Ascending aorta (tissue), 2 donors: ENCODE results near the gene SIPA1. TPM values are rescaled to one million over a fixed set of nuclear protein-coding genes. Genes with fewer than 3 reads are reported as not detected.

Source experiments
- DNase-seq, 2 donors: peaks; one replicate each; pipeline ENCODE4 v3.0.0-alpha.2; 2019; ENCODE audit warnings: low spot score in 2 of 2
- H3K27ac ChIP-seq, 2 donors: fragments of 200-600 bp; sonication (generic); one replicate each; pipeline ENCODE4 v1.5.1; 2016 to 2017; ENCODE audit warnings: mild to moderate bottlenecking in 1 of 2
- H3K27me3 ChIP-seq: fragments of 200-600 bp; sonication (generic); one replicate; pipeline ENCODE4 v1.5.1; 2017
- H3K36me3 ChIP-seq, 2 donors: fragments of 200-600 bp; sonication (generic); one replicate each; pipeline ENCODE4 v1.5.1; 2016
- H3K4me1 ChIP-seq, 2 donors: fragments of 200-600 bp; sonication (generic); one replicate each; pipeline ENCODE4 v1.5.1; 2016 to 2017; ENCODE audit warnings: mild to moderate bottlenecking in 1 of 2
- H3K4me3 ChIP-seq, 2 donors: fragments of 200-600 bp; sonication (generic); one replicate each; pipeline ENCODE4 v1.5.1; 2016 to 2017; ENCODE audit warnings: mild to moderate bottlenecking in 1 of 2
- H3K9me3 ChIP-seq, 2 donors: fragments of 200-600 bp; sonication (generic); one replicate each; pipeline ENCODE4 v1.5.1; 2016
- CTCF ChIP-seq, 3 experiments: fragments of 200-600 bp in 2 of 3; fragments of 450-650 bp in 1 of 3; sonication (generic) in 2 of 3; IDR thresholded peaks; one replicate each; pipeline ENCODE4 v1.5.1; 2016 to 2019; ENCODE audit warnings: antibody characterized with exemption in 3 of 3, mild to moderate bottlenecking in 1 of 3, moderate library complexity in 1 of 3
- intact Hi-C: fragments of 100-400 bp; cut with DNase I; formaldehyde crosslinking; loops from one replicate; pipeline ENCODE4 v1.15.1; 2023
- total RNA-seq: library from RNA; depleted of rRNA; stranded (reverse); fragments of >200 nt; gene quantifications from one replicate; pipeline ENCODE4 v1.1.0, GENCODE V29; 2016

SIPA1 gene
- total RNA-seq, 1 donor from 2014 or later: 145 TPM

- peak; percentile 100 for DNase-seq
- Histone ChIP-seq H3K36me3 (peaks cover 35 to 38% of the 10 kb centered on the region in 2 donors), H3K4me3 (peak within 1 kb of the TSS; percentile 95 to 99), H3K27ac (peak within 1 kb of the TSS; percentile 90 to 95), H3K9me3 (no peaks in the 10 kb centered on the region), H3K4me1 (peaks cover 21 to 35% of the 10 kb centered on the region in 2 donors), H3K27me3 (no peaks in the 10 kb centered on the region)
- TF ChIP-seq CTCF (IDR thresholded peaks at IDR 0.05): no peak
- intact Hi-C loops: loop anchor here (1.0 to 10.0 kb wide), 7 partner anchors 37 to 243 kb away; partner anchors contain the start of genes CFL1, KAT5 and SNX32
Measured at GRCh38 chr11:65615229-65615949, 22.5 kb upstream of the SIPA1 start, which contains the start of gene PCNX3. TSS of gene PCNX3 (plus strand) at chr11:65615776. CDS start at chr11:65616312, 536 bp downstream.

GRCh38 chr11:65615950-65616574 is 21.8 kb upstream of the SIPA1 start:
- Histone ChIP-seq H3K4me3 (peak overlapping the region; percentile 95 to 99), H3K27me3 (no peaks in the 10 kb centered on the region), H3K36me3 (peaks cover 39 to 42% of the 10 kb centered on the region in 2 donors), H3K9me3 (no peaks in the 10 kb centered on the region), H3K27ac (peak overlapping the region; percentile 87 to 93), H3K4me1 (peaks cover 21 to 32% of the 10 kb centered on the region in 2 donors)
- TF ChIP-seq CTCF (IDR thresholded peaks at IDR 0.05): no peak
- no peak for DNase-seq
- intact Hi-C loops: loop anchor here (1.0 to 10.0 kb wide), 7 partner anchors 36 to 243 kb away; partner anchors contain the start of genes CFL1, KAT5 and SNX32

- intact Hi-C loops: loop anchor here (5.0 to 10.0 kb wide), 2 partner anchors 98 to 216 kb away; partner anchors contain the start of genes KAT5 and SNX32
- Histone ChIP-seq H3K9me3 (no peaks in the 10 kb centered on the region), H3K4me1 (peaks cover 21 to 28% of the 10 kb centered on the region in 2 donors), H3K36me3 (peaks cover 45 to 46% of the 10 kb centered on the region in 2 donors), H3K27me3 (no peaks in the 10 kb centered on the region), H3K27ac (peak overlapping the region in 1 of 2 donors; percentile 87), H3K4me3 (peak overlapping the region; percentile 95 to 99)
- no peak for DNase-seq
- TF ChIP-seq CTCF (IDR thresholded peaks at IDR 0.05): no peak
Measured at GRCh38 chr11:65616575-65617001, 21.3 kb upstream of the SIPA1 start.

- Histone ChIP-seq H3K4me1 (peaks cover 21% of the 10 kb centered on the region in 2 donors), H3K36me3 (peaks cover 51 to 52% of the 10 kb centered on the region in 2 donors), H3K27ac (no peak overlapping the region), H3K9me3 (no peaks in the 10 kb centered on the region), H3K27me3 (no peaks in the 10 kb centered on the region), H3K4me3 (peak overlapping the region in 1 of 2 donors; percentile 99)
- no peak for TF ChIP-seq CTCF (IDR thresholded peaks at IDR 0.05)
- intact Hi-C loops: loop anchor here (5.0 to 10.0 kb wide), 2 partner anchors 98 to 215 kb away; partner anchors contain the start of genes KAT5 and SNX32
- DNase-seq: no peak
Measured at GRCh38 chr11:65617136-65617850, 20.6 kb upstream of the SIPA1 start.
